Stimulated activated memory B cell treated with anti-CD40 and anti-IgM and Interleukin-4, amounts not matched to agents 10 μg/mL and 1 μg/mL and 100 μg/mL, for 72 hours (primary cell): ENCODE data around the gene U2AF1L4.
A peak's percentile ranks its signal among the peaks of the same experiment; 100 is the strongest.

ENCODE experiments used
- ATAC-seq: fragments of 150-1000 bp; cut with Tn5 transposase; 2 replicates; pipeline ENCODE4 v1.10.0; 2021
- H3K27ac Mint-ChIP-seq: one replicate; pipeline ENCODE4 v1.8.0; 2022; ENCODE audit warnings: mild to moderate bottlenecking, mixed read lengths
- H3K27me3 Mint-ChIP-seq: one replicate; pipeline ENCODE4 v1.8.0; 2022; ENCODE audit warnings: mixed read lengths
- H3K36me3 Mint-ChIP-seq: one replicate; pipeline ENCODE4 v1.8.0; 2022; ENCODE audit warnings: mixed read lengths
- H3K4me1 Mint-ChIP-seq: one replicate; pipeline ENCODE4 v1.8.0; 2022; ENCODE audit warnings: mixed read lengths
- H3K4me3 Mint-ChIP-seq: one replicate; pipeline ENCODE4 v1.8.0; 2022; ENCODE audit warnings: mild to moderate bottlenecking, moderate library complexity, mixed read lengths
- H3K9me3 Mint-ChIP-seq: one replicate; pipeline ENCODE4 v1.8.0; 2022; ENCODE audit warnings: mixed read lengths

U2AF1L4 gene

GRCh38 chr19:35745328-35746086 lies at the start of gene U2AF1L4, which contains the start of gene PSENEN:
Gene U2AF1L4 (minus strand): TSS chr19:35745418. CDS start chr19:35745391, 27 bp downstream.
Gene PSENEN (plus strand): TSS chr19:35745651. CDS start chr19:35745931, 280 bp downstream.
- Mint-ChIP-seq H3K27me3 (no peaks in the 10 kb centered on the region), H3K4me3 (peak within 1 kb of the TSS; percentile 97), H3K27ac (peak within 1 kb of the TSS; percentile 99), H3K36me3 (peaks cover 17% of the 10 kb centered on the region), H3K9me3 (no peaks in the 10 kb centered on the region), H3K4me1 (peaks cover 72% of the 10 kb centered on the region)
- ATAC-seq = peak; percentile 72

- no peak overlapping the region for H3K27ac Mint-ChIP-seq
- H3K36me3 Mint-ChIP-seq = no peaks in the 10 kb centered on the region
- no peak for ATAC-seq
- no peak overlapping the region for H3K4me3 Mint-ChIP-seq
- no peaks in the 10 kb centered on the region for H3K9me3 Mint-ChIP-seq
- H3K27me3 Mint-ChIP-seq = peaks cover 61% of the 10 kb centered on the region
- H3K4me1 Mint-ChIP-seq = no peaks in the 10 kb centered on the region
Measured at GRCh38 chr19:35793381-35794165, 48.4 kb upstream of the U2AF1L4 start.

GRCh38 chr19:35792888-35793287 lies 47.7 kb upstream of the U2AF1L4 start:
- Mint-ChIP-seq H3K27ac (no peak overlapping the region), H3K4me1 (no peaks in the 10 kb centered on the region), H3K9me3 (no peaks in the 10 kb centered on the region), H3K27me3 (peaks cover 54% of the 10 kb centered on the region), H3K4me3 (no peak overlapping the region), H3K36me3 (no peaks in the 10 kb centered on the region)
- no peak for ATAC-seq

GRCh38 chr19:35792312-35792711 lies 47.1 kb upstream of the U2AF1L4 start:
- no peak overlapping the region for H3K4me3 Mint-ChIP-seq
- H3K27ac Mint-ChIP-seq = no peak overlapping the region
- no peaks in the 10 kb centered on the region for H3K9me3 Mint-ChIP-seq
- ATAC-seq = no peak
- H3K27me3 Mint-ChIP-seq = peaks cover 48% of the 10 kb centered on the region
- no peaks in the 10 kb centered on the region for H3K36me3 Mint-ChIP-seq
- no peaks in the 10 kb centered on the region for H3K4me1 Mint-ChIP-seq

- Mint-ChIP-seq H3K27me3 (peaks cover 43% of the 10 kb centered on the region), H3K27ac (no peak overlapping the region), H3K4me3 (no peak overlapping the region), H3K36me3 (no peaks in the 10 kb centered on the region), H3K4me1 (no peaks in the 10 kb centered on the region), H3K9me3 (no peaks in the 10 kb centered on the region)
- no peak for ATAC-seq
Measured at GRCh38 chr19:35791814-35792279, 46.6 kb upstream of the U2AF1L4 start.

GRCh38 chr19:35790981-35791813 lies 46.0 kb upstream of the U2AF1L4 start:
- peaks cover 37% of the 10 kb centered on the region for H3K27me3 Mint-ChIP-seq
- no peaks in the 10 kb centered on the region for H3K9me3 Mint-ChIP-seq
- H3K27ac Mint-ChIP-seq = no peak overlapping the region
- no peaks in the 10 kb centered on the region for H3K4me1 Mint-ChIP-seq
- no peaks in the 10 kb centered on the region for H3K36me3 Mint-ChIP-seq
- H3K4me3 Mint-ChIP-seq = no peak overlapping the region
- no peak for ATAC-seq

GRCh38 chr19:35789978-35790944 lies 45.0 kb upstream of the U2AF1L4 start:
- Mint-ChIP-seq H3K36me3 (no peaks in the 10 kb centered on the region), H3K27ac (no peak overlapping the region), H3K4me3 (no peak overlapping the region), H3K4me1 (no peaks in the 10 kb centered on the region), H3K27me3 (peaks cover 32% of the 10 kb centered on the region), H3K9me3 (no peaks in the 10 kb centered on the region)
- ATAC-seq = no peak

- H3K9me3 Mint-ChIP-seq = no peaks in the 10 kb centered on the region
- peaks cover 32% of the 10 kb centered on the region for H3K27me3 Mint-ChIP-seq
- H3K36me3 Mint-ChIP-seq = no peaks in the 10 kb centered on the region
- H3K4me3 Mint-ChIP-seq = no peak overlapping the region
- no peak overlapping the region for H3K27ac Mint-ChIP-seq
- H3K4me1 Mint-ChIP-seq = no peaks in the 10 kb centered on the region
- ATAC-seq = no peak
Measured at GRCh38 chr19:35789195-35789977, 44.2 kb upstream of the U2AF1L4 start.

- Mint-ChIP-seq H3K4me3 (no peak overlapping the region), H3K27me3 (peaks cover 23% of the 10 kb centered on the region), H3K9me3 (no peaks in the 10 kb centered on the region), H3K27ac (no peak overlapping the region), H3K36me3 (no peaks in the 10 kb centered on the region), H3K4me1 (peaks cover 2% of the 10 kb centered on the region)
- no peak for ATAC-seq
Measured at GRCh38 chr19:35788205-35788960, 43.2 kb upstream of the U2AF1L4 start.

GRCh38 chr19:35787227-35787799 lies 42.1 kb upstream of the U2AF1L4 start:
- ATAC-seq = no peak
- no peaks in the 10 kb centered on the region for H3K9me3 Mint-ChIP-seq
- H3K27ac Mint-ChIP-seq = no peak overlapping the region
- H3K4me1 Mint-ChIP-seq = peaks cover 6% of the 10 kb centered on the region
- no peaks in the 10 kb centered on the region for H3K36me3 Mint-ChIP-seq
- H3K4me3 Mint-ChIP-seq = no peak overlapping the region
- H3K27me3 Mint-ChIP-seq = peaks cover 12% of the 10 kb centered on the region

GRCh38 chr19:35786299-35787160 lies 41.3 kb upstream of the U2AF1L4 start:
- Mint-ChIP-seq H3K27me3 (peaks cover 4% of the 10 kb centered on the region), H3K4me3 (no peak overlapping the region), H3K4me1 (peaks cover 6% of the 10 kb centered on the region), H3K27ac (no peak overlapping the region), H3K36me3 (no peaks in the 10 kb centered on the region), H3K9me3 (no peaks in the 10 kb centered on the region)
- ATAC-seq = peak; percentile 4

- H3K27me3 Mint-ChIP-seq = no peaks in the 10 kb centered on the region
- H3K4me1 Mint-ChIP-seq = peaks cover 6% of the 10 kb centered on the region
- H3K9me3 Mint-ChIP-seq = no peaks in the 10 kb centered on the region
- H3K27ac Mint-ChIP-seq = no peak overlapping the region
- H3K36me3 Mint-ChIP-seq = no peaks in the 10 kb centered on the region
- no peak overlapping the region for H3K4me3 Mint-ChIP-seq
- no peak for ATAC-seq
Measured at GRCh38 chr19:35785339-35785627, 40.1 kb upstream of the U2AF1L4 start.
